Measurements from ENCODE around the gene HSPA12B. TPM values are rescaled to one million over a fixed set of nuclear protein-coding genes. Genes with fewer than 3 reads are reported as not detected.

Gene HSPA12B
- total RNA-seq, 1 donor from 2014 or later, result 1.2 TPM

DNA sequence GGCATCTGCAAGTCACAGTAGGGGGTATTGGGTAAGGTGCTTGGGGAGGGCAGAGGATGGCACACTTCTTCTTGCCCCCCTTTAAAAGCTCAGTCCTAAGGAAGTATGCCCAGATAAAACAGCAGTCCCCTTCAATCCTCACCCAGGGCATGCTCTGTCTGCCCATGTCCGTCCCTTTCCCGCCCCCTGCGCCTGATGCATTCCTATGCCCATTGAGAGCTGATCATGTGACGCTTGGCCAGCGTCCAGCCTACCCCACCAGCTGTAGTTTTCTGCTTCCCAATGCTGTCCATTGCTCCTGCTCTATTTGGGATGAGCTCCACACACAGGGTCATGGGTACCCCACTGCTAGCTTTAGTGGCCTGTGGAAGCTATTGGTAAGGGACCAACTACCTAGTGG is 28.4 kb upstream of the HSPA12B start:
- ATAC-seq, result no peak

DNA sequence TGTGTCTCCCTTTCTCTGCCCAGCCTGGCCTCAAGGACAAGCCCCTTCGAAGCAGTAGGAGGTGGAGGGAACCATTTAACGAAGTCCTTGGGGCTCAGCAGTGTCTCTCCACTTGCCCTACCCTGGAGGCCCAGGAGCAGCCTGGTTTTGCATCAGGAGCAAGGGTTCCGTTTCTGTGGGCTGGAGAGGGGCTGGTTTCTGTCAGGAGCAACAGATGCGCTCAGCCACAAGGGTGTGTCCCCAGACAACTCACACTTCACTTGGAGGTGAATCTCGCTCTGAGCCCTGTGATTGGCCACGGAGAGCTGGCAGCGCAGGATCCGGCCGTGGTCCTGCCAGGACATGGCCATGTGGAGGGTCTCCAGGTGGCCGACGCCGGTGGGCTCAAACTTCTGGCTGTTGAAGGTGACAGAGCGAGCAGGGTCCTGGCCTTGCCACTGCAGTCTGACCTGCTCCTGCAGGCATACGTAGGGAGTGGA is 27.0 kb upstream of the HSPA12B start:
- no peak for ATAC-seq

DNA sequence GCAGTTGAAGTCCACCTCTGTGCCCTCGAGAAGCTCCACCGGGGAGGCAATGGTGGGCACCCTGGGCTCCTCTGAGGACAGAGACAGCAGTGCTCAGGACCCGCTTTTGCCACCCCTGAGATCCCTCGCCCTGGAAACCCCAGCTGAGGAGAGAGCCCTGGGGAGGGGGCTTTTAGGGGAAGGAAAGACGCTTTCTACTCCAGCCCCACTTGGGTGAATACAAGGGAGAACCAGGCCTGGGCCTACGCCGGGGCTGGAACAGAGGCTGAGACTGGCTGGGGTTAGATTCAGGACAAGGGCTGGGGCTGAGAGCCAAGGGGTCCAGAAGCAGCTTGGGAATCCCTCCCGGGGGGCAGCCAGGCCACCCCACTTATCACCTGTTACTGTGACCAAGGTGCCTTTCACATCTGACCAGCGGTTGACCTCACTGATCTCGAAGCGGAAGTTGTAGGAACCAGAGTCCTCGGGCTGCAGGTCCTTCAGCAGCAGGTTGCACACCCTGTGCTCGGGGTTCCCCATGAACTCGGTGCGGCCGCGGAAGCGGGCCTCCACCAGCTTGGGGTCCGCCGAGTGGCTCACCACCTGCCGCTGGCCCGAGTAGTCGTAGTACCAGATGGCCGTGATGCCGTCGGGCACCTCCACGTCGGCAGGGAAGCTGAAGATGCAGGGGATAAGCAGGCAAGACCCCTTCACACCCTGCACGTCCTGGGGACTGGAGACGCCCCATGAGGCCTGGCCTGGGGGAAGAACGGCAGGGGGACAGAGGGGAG is 26.3 kb upstream of the HSPA12B start:
- ATAC-seq, result no peak

DNA sequence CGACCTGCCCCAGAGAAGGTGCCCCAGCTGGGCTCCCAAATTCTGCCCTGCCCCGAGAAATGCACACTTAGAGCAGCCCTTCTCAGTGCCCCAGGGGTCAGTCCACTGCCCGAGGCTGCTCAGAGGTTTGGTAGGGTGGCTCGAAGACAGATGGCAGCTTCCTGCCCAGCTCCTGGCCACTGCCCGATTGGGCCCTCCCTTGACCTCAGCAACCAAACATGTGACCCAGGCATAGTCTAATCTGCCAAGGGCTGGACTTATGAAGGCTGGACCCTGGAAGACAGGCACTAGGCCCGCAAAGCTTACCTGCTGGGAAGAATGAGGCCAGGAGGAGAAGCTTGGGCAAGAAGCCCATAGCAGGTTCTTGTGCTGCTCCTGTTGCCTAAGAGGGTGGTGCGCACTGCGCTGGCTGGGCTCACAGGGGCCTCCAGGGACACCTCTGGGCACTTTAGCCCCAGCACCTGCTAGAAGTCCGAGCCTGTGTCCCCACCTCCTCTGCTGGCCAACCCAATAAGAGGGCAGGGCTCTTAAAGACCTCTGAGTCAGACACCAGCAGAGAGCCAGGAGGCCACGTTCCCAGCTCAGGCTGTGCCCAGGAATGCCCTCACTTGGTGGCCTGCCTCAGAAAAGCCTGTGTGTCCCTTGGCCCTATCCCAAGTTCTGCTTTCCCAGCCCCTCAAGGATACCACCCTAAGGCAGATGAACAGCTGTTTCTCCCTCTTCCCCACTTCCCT is 25.5 kb upstream of the HSPA12B start:
- ATAC-seq, result peak; percentile 30

DNA sequence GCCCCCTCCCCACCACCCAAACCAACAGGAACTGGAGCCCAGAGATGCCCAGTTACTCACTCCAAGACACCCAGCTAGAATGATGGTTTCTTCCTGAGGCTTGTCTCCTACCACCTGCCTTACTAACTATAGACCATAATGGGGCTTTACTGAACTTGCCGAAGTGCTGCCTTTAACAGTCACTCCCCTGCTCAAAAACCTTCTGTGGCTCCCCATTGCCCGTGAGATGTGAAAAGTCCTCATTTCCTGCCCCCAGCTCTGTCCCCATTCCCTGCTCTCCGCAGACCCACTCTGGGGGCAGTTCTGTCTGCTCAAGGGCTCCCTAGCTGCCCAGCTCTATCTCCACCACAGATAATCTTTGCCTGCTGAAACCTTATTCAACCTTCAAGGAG is 25.0 kb upstream of the HSPA12B start:
- ATAC-seq, result no peak

DNA sequence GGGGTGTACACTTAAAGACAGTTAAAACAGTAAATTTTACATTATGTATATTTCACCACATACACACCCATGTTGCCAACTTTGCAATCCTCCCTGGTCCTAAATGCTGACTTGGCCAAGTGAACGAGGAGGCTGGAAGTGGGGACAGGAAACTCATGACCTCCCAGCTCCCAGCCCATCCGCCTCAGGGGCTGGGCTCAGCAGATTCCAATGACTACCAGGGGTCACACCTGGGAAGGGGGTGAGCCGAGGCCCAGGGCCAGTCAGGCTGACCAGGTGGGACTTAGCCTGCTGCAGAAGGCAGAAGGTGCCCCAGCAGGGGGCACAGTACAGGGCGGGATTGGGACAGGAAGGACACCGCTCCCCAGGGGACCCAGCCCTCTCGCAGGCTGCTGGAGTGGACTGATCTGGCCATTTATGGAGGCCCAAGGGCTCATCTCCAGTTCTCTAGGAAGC is 22.4 kb upstream of the HSPA12B start:
- no peak for ATAC-seq

DNA sequence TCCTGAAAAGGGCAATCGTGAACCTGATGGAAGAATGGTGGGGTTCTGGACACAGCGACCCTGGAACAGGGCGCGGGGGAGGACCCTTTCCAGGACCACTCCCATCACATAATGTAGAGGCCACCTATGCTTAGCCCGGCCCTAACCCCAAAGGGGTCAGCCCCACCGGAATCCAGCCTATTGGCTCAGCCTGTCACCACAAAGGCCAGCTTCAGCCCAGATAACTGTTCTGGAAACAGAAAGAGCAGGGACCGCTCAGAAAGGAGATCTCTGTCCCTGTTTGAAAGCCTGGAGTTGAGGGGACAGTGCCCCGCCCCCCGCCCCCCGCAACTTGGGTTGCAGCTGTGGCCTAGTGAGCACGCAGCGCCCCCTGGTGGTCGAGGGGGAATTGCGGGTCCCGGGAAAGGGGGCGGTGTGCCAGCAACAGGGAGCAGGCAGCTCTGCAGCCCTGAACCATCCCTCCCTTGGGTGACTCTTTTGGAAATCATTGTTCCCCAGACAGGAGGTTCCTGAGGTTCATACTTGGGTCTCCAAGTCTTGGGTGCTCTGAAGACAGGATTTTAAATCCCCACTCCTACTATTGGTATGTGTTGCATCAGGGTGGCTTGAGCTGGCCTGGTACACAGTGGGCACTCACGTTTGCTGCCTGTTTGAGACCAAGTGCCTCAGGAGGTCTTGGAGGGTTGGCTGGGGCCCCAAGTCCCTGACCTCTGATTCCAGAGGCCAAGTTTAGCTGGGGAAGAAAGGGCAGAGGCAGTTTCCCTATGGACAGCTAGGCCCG is 21.6 kb upstream of the HSPA12B start:
- ATAC-seq, result peak; percentile 48

DNA sequence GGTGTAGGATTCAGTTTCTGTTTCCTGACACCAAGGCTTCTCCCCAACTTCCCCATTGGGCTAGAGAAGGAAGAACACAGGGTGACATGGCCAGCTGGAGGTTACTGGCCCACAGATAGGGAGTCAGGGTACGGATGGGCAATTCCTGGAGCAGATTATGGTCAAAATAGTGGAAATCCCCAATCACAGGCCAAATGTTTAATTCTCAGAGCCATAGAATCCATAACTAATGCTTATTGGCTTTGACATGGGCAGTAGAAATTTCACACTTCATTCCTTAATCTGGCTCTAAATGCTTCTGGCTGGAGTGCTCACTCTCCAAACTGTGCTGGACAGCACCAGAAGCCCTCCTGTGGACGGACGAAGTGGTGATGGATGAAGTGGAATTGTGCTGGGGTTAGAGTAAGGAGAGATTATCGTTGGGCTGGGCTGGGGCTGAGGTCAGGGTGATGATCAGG is 21.0 kb upstream of the HSPA12B start:
- no peak for ATAC-seq

DNA sequence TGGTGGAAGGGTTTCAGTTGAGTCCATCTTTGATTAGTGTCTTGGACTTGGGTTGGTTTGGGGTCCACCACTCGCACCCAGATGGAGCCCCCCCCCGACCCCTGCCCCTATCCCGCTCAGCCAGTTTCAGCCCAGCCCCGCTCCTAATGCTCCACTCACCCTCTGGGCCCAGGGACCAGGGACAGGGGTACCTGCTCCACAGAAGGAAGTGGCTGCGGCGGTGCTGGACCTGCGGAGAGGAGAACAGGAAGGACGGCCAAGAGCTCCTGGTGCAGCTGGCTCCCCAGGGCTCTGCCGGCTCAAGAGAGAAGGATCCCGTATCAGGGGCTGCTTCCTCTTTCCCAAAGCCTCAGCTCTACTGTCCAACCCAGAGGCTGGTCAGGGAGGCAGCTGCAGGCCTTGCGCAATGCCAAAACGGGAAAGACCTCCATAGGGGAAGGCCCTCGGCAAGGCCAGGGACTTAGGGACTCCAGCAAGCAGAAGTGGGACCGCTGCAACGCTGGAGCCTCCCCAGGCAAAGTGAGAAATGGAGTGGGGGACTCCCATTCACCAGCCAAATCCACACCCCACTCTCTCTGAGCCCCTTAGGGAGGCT is 20.1 kb upstream of the HSPA12B start, which contains the start of gene SIGLEC1:
Gene SIGLEC1 (minus strand): TSS at position 322 of the 595 bp plus-strand sequence. CDS start 5,472 bp downstream, outside the sequence.
- ATAC-seq, result no peak

DNA sequence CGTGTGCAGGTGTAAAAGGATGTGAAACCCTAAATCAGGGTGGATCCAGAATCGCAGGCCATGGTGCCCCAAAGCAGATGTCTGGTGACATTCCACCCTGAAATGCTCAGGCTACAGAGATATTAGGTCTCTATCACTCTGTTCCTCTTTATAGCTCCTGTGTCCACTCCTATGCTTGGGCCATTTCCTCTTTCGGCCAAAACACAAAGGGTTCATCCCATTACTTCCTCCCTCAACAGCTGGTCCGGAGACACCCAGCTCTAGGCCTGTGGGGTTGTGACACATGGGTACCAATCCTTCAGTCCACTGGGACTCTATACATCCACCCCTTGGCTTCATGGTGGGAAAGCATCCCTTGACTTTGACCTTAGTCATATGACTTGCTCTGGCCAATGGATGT is 18.4 kb upstream of the HSPA12B start:
- ATAC-seq, result no peak

DNA sequence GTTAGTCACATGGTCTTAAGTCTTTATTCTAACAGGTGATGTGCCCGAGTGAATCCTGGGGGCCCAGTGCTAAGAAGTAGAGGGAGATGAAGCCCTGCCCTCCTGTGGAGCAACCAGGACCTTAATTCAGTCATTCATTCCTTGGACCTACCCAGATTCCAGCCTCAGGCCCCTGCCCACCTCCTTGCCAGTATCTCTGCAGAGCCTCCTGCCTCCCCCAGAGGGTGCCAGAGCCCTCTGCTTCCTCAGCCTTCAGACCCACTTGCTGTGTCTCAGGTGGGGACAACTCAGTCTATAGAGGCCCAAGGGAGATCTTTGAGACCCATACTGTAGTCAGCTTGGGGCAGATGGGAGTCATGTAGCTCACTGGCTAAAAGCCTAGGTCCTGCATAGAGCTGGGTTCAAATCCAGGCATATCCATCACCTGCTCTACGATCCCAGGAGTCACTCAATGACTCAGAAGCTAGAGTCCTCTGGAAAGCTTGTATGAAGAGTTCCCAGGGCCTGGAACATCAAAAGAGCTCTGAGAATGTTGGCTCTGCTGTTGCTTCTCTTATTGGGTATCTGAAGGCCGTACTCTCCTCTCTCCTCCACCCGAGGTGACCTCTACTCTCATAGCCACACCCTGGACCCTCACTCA is 16.2 kb upstream of the HSPA12B start:
- peak; percentile 49 for ATAC-seq

DNA sequence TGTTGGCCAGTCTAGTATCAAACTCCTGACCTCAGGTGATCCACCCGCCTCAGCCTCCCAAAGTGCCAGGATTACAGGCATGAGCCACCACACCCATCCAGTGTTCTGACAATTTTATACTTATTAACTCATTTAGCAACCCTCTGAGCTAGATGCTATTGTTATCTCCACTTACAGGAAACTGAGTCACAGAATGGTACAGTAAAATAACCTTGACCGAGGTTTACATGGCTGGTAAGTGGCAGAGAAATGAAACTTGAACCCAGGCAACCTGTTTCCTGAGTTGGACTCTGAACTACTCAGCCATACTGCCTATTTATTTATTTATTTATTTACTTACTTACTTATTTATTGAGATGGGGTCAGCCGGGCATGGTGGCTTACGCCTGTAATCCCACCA is 13.4 kb upstream of the HSPA12B start:
- ATAC-seq, result no peak

DNA sequence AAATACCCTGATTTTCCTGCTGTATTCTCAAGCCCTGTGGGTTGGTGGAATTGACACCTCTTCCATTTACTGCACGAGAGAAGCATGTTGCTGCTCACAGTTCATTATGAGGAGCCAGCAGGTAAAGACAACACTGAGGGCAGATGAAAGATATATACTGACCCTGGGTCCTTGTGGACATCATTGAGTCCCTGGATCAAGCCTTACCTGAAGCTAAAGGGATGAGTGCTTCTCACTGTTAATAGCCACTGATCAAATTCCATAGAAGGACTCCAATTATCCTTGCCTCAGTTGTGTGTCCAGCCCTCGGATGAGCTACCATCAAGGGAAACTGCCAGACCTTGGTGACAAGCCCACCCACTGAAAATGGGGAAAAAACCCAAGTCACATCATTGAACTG is 12.4 kb upstream of the HSPA12B start:
- no peak for ATAC-seq

DNA sequence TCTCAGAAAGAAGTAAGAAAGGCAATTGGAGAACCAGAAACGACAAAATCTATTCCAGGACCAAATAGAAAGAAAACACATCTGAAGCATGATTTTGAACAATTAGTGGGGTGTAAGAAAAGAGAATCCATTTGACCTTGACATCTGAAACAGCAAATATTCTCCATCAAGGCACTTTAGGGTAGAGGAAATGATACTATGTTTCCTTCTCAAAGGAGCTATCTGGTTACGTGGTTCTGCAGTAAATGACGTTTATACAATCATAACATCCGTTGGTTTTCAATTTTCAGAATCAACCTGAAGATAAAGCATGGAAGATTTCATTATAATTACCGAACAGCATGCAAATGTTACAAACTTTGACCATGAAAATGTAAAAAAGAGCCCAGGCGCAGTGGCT is 11.9 kb upstream of the HSPA12B start:
- ATAC-seq, result no peak

DNA sequence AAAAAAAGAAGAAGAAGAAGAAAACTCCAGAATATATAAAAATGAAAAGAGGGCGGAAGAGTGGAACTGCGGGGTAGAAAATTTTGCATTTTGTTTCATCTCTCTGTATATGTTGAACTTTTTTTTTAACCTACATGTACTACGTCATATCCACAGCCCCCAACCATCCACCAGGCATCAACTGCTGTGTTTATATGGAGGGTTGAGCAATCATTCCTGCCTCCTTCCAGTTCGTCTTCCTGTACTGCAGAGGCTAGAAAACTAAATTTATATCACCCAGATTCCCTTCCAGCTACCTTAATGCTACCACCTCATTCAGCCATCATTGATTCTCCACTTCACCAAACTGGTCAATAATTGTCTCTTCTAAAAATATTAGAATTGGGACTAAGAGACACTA is 10.6 kb upstream of the HSPA12B start:
- ATAC-seq, result no peak

DNA sequence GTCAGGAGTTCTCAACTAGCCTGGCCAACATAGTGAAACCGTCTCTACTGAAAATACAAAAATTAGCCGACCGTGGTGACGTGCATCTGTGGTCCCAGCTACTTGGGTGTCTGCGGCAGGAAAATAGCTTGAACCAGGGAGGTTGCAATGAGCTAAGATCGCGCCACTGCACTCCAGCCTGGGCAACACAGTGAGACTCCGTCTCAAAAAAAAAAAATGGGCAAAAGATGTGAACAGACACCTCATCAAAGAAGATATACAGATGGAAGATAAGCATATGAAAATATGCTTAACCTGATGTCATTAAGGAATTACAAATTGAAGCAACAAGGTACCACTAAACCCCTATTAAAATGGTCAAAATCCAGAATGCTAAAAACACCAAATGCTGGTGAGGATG is 9.2 kb upstream of the HSPA12B start:
- no peak for ATAC-seq

DNA sequence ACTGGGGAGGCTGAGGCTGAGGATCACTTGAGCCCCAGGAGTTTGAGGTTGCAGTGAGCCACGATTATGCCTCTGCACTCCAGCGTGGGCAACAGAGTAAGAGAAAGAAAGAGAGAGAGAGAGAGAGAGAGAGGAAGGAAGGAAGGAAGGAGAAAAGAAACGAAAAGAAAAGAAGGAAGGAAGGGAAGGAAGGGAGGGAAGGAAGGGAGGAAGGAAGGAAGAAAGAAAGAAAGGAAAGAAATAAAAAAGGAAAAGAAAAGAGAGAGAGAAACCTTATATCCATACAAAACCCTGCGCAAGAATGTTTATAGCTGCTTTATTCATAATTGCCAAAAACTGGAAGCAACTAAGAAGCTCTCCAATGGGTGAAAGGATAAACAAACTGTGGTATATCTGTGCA is 8.1 kb upstream of the HSPA12B start:
- no peak for ATAC-seq

DNA sequence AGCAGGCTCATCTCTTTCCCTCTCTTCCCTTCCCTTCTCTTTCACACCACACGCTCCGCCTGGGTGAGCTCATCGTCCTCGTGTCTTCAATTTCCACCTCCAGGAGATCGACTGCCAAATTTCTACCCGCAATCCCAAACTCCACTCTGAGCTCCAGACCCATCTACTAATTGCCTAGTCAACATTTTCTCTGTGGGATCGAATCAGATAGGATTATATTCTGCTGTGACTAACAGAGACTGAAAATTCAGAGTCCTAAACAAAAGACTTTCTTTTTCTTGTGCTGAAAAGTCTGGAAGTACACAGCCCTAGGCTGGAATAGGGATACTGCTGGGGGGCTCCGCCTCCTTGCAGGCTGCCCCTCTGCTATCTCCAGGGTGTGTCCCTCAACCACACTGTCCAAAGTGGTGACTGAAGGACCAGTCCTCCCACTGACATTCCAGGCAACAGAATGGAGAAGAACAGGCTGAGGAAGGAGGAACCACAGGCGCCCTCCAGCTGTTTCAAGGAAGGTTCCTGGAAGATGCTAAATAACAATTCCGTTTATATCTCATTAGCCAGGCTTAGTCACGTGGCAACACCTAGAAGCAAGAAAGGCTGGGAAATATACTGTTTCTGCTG is 5.0 kb upstream of the HSPA12B start:
- peak; percentile 10 for ATAC-seq

DNA sequence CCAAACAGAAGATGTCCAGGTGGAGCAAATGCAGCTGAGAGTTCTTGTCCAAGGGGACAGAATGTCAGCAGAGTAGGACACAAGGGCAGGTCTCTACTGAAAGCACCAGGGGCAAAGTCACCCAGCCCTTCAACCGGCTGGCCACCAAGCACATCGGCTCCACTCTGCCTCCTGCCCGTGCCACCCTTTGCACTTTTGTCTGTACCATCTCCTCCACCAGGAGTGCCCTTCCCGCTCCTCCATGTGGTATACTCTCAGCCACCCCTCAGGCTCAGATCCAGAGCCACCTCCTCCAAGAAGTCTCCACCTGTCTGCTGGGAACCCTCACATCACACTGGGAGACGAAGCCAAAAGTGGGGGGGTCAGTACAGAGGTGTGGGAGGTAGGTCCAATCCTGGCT is 4.1 kb upstream of the HSPA12B start:
- no peak for ATAC-seq

DNA sequence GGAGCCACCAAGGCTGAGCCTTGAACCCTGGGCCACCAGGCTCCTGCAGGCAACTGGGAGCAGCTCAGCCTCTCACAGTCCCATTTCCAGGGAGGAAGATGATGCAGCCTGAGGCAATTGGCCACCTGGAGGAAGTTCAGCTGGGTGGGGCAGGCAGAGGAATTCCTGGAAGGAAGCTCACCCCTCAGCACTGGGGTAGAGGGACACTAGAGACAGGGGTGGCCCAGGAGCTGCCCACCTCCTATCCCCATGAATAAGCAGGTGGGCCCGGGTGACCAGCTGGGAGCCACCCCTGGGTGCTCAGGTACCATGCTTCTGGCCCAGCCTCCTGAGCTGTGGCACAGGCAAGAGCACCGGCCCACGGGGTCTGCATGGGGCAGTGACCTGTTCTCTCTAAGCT is 3.6 kb upstream of the HSPA12B start:
- no peak for ATAC-seq

DNA sequence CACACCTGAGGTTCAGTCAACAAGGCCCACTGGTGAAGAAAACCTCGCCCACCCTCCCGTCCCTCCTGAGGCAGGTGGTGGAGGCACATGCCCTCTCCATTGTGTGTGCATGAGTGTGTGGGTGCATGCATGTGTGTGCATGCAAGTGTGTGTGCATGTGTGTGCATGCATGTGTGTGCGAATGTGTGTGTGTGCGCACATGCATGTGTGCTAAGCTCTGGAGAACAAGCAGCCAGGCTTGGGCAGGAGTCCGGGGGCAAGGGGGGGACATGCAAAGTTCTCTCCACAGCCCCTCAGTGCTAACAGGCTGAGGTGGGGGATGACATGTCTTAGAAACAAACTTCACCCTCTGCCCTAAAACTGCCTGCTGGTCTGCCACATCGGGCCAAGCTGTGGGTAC is 3.1 kb upstream of the HSPA12B start:
- ATAC-seq, result no peak
